Activated CD4-positive, alpha-beta T cell treated with anti-CD3 and anti-CD28 coated beads for 36 hours (primary cell): ENCODE results near the gene ADAMTS12. TPM values are rescaled to one million over a fixed set of nuclear protein-coding genes. Genes with fewer than 3 reads are reported as not detected.

Experiments
- ATAC-seq: fragments of 200-7000 bp; cut with Tn5 transposase; one replicate; pipeline ENCODE4 v1.10.0; 2021; ENCODE audit warnings: mild to moderate bottlenecking, moderate library complexity
- CTCF ChIA-PET: fragments of 350-600 bp; sonication (Branson Sonifier 250); formaldehyde crosslinking; loops from one replicate; lab custom pipeline; 2021; ENCODE audit warnings: antibody characterized with exemption; lab: Charles Lee
- POLR2A ChIA-PET: fragments of 350-600 bp; sonication (Branson Sonifier 250); formaldehyde crosslinking; loops from one replicate; lab custom pipeline; 2021; ENCODE audit warnings: antibody characterized with exemption, inconsistent platforms; lab: Charles Lee
- DNase-seq: peaks from one replicate; pipeline ENCODE4 v3.0.0-alpha.2; 2020
- H3K27ac Mint-ChIP-seq: one replicate; pipeline ENCODE4 v1.8.0; 2021; ENCODE audit warnings: mixed read lengths
- H3K27me3 Mint-ChIP-seq: one replicate; pipeline ENCODE4 v1.8.0; 2021; ENCODE audit warnings: mixed read lengths
- H3K36me3 Mint-ChIP-seq: one replicate; pipeline ENCODE4 v1.8.0; 2021; ENCODE audit warnings: low read depth, mixed read lengths
- H3K4me1 Mint-ChIP-seq: one replicate; pipeline ENCODE4 v1.8.0; 2021; ENCODE audit warnings: mixed read lengths
- H3K4me3 Mint-ChIP-seq: one replicate; pipeline ENCODE4 v1.8.0; 2021; ENCODE audit warnings: mild to moderate bottlenecking, moderate library complexity, mixed read lengths
- H3K9me3 Mint-ChIP-seq: one replicate; pipeline ENCODE4 v1.8.0; 2021; ENCODE audit warnings: low read depth, mixed read lengths
- intact Hi-C, 2 experiments: fragments of 100-400 bp; cut with DNase I in 1 of 2; cut with micrococcal nuclease in 1 of 2; formaldehyde crosslinking; loops; one replicate each; pipeline versions ENCODE4 v1.14.2 to v1.15.1; 2022 to 2024; cut with DNase I, micrococcal nuclease
- total RNA-seq, 2 experiments: library from RNA; stranded (reverse); gene quantifications; one replicate each; pipeline ENCODE4 v1.2.3, GENCODE V29; 2021

The ADAMTS12 gene
- total RNA-seq, 2 experiments from 2014 or later = not detected

GRCh38 chr5:33479311-33479710 is 412.5 kb downstream of the ADAMTS12 start:
- peaks cover 3% of the 10 kb centered on the region for H3K9me3 Mint-ChIP-seq
- H3K27ac Mint-ChIP-seq = no peak overlapping the region
- ChIA-PET POLR2A (no interaction called here), CTCF (no interaction called here)
- intact Hi-C loops = no loop called here
- H3K4me3 Mint-ChIP-seq = no peak overlapping the region
- DNase-seq (no peak), ATAC-seq (no peak)
- peaks cover 35% of the 10 kb centered on the region for H3K36me3 Mint-ChIP-seq
- no peaks in the 10 kb centered on the region for H3K4me1 Mint-ChIP-seq
- no peaks in the 10 kb centered on the region for H3K27me3 Mint-ChIP-seq

DNA sequence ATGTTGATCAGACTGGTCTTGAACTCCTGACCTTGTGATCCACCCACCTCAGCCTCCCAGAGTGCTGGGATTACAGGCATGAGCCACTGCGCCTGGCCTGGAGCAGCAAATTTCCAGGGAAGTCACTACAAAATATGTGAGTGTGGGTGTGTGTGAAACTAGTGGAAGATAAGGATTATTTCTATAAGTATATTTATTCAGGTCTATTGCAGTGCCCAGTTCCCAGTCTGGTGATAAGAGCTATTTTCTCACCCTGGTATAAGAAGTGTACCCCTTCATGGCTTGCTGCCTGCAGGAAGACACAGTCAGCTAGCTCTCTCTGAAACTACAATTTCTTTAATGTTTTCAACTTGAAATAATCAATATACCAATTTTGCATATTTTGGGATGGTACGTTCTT is 414.0 kb downstream of the ADAMTS12 start:
- peaks cover 50% of the 10 kb centered on the region for H3K36me3 Mint-ChIP-seq
- no peaks in the 10 kb centered on the region for H3K4me1 Mint-ChIP-seq
- ChIA-PET POLR2A (no interaction called here), CTCF (interaction anchor here (1.0 kb wide), 1 partner anchor 457 kb away, joined by 3 read pairs; no protein-coding TSS in a partner anchor)
- no peak for DNase-seq
- H3K27ac Mint-ChIP-seq = no peak overlapping the region
- peaks cover 10% of the 10 kb centered on the region for H3K9me3 Mint-ChIP-seq
- H3K4me3 Mint-ChIP-seq = no peak overlapping the region
- no peaks in the 10 kb centered on the region for H3K27me3 Mint-ChIP-seq
- no peak for ATAC-seq
- intact Hi-C loops = no loop called here

DNA sequence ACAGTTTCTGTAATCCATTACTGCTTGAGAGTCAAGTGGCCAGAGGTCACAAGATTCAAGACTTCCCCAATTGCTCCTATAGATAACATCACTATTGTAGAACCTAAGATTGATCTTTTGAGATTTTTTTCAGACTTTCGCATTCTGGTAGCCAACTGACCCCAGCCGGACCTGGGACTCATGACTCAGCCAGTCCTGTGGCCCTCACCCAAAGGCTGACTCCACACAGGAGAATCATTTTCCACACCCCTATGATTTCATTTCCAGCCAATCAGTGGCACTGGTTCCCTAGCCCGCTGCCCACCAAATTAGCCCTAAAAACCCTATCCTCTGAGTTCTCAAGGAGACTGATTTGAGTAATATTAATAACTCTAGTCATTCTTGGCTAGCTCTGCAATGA is 414.8 kb downstream of the ADAMTS12 start:
- Mint-ChIP-seq H3K36me3 (peaks cover 55% of the 10 kb centered on the region), H3K27ac (no peak overlapping the region), H3K4me3 (no peak overlapping the region), H3K27me3 (no peaks in the 10 kb centered on the region), H3K4me1 (no peaks in the 10 kb centered on the region), H3K9me3 (peaks cover 10% of the 10 kb centered on the region)
- intact Hi-C loops = no loop called here
- no peak for ATAC-seq
- ChIA-PET CTCF (no interaction called here), POLR2A (no interaction called here)
- no peak for DNase-seq

DNA sequence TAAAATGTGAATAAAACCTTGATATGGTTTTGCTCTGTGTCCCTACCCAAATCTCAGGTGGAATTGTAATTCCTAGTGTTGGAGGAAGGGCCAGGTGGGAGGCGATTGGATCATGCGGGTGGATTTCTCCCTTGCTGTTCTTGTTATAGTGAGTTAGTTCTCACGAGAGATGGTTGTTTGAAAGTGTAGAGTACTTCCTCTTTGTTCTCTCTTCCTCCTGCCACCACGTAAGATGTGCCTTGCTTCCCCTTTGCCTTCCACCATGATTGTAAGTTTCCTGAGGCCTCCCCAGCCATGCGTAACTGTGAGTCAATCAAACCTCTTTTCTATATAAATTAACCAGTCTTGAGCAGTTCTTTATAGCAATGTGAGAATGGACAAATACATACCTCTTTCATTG is 416.1 kb downstream of the ADAMTS12 start:
- no peak overlapping the region for H3K27ac Mint-ChIP-seq
- CTCF ChIA-PET = interaction anchor here (0.6 kb wide), 1 partner anchor 760 kb away, joined by 3 read pairs; no protein-coding TSS in a partner anchor
- ATAC-seq = no peak

DNA sequence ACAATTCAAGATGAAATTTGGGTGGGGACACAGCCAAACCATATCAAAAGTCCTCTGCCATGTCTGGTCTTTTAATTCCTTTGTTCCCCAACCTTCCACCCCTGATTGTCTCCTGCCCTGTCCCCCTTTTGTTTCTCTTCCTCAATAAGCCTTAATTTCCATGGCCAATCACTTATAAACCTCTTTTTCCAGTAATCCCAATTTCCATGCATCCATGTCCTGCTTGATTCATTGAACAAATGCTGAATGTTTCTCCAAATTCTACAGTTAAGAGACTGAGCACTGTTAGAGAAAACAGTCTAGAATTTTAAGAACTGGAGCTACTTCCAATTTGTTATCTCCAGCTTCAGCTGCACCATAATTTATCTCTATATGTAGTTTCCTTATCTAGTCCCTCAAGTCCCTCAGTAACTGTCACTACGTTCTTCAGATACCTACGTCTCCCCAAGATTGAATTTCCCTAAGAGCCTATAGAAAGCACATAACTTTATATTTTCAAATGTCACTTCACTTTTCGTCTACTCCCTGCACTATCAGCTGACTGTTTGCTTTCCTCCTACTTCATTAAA is 416.8 kb downstream of the ADAMTS12 start:
- H3K4me1 Mint-ChIP-seq = no peaks in the 10 kb centered on the region
- H3K4me3 Mint-ChIP-seq = no peak overlapping the region
- ChIA-PET POLR2A (no interaction called here), CTCF (interaction anchor here (0.6 kb wide), 1 partner anchor 759 kb away, joined by 3 read pairs; no protein-coding TSS in a partner anchor)
- no peaks in the 10 kb centered on the region for H3K27me3 Mint-ChIP-seq
- H3K36me3 Mint-ChIP-seq = peaks cover 73% of the 10 kb centered on the region
- DNase-seq (no peak), ATAC-seq (no peak)
- no peak overlapping the region for H3K27ac Mint-ChIP-seq
- H3K9me3 Mint-ChIP-seq = peaks cover 10% of the 10 kb centered on the region
- intact Hi-C loops = no loop called here

More for the DNA sequence above, 416.1 kb downstream of the ADAMTS12 start:
- DNase-seq = no peak
- POLR2A ChIA-PET = no interaction called here
- Mint-ChIP-seq H3K27me3 (no peaks in the 10 kb centered on the region), H3K4me1 (no peaks in the 10 kb centered on the region), H3K4me3 (no peak overlapping the region), H3K36me3 (peaks cover 67% of the 10 kb centered on the region), H3K9me3 (peaks cover 10% of the 10 kb centered on the region)
- intact Hi-C loops = no loop called here

GRCh38 chr5:33474004-33474403 is 417.8 kb downstream of the ADAMTS12 start:
- Mint-ChIP-seq H3K4me1 (no peaks in the 10 kb centered on the region), H3K9me3 (peaks cover 10% of the 10 kb centered on the region), H3K4me3 (no peak overlapping the region), H3K27me3 (no peaks in the 10 kb centered on the region), H3K27ac (no peak overlapping the region), H3K36me3 (peaks cover 80% of the 10 kb centered on the region)
- intact Hi-C loops = no loop called here
- ChIA-PET CTCF (interaction anchor here (0.5 kb wide), 1 partner anchor 23 kb away, joined by 3 read pairs; no protein-coding TSS in a partner anchor), POLR2A (interaction anchor here (0.6 kb wide), 1 partner anchor 464 kb away, joined by 3 read pairs; no protein-coding TSS in a partner anchor)
- DNase-seq = no peak
- no peak for ATAC-seq

Other genes with a start within 250 kb of the ADAMTS12 start
- gene RXFP3, start 44.4 kb upstream of the ADAMTS12 start, total RNA-seq = not detected
- gene SLC45A2, start 92.7 kb upstream of the ADAMTS12 start, total RNA-seq = not detected
- 1 to 10 TPM; 3.3 to 6.0 TPM for gene AMACR, start 116.1 kb upstream of the ADAMTS12 start, total RNA-seq
- gene C1QTNF3, start 151.2 kb upstream of the ADAMTS12 start, total RNA-seq = 1 to 10 TPM; 1.5 to 2.4 TPM